Sigmoid colon (tissue), 7 donors: ENCODE results near the gene RTKN. TPM values are rescaled to one million over a fixed set of nuclear protein-coding genes. Genes with fewer than 3 reads are reported as not detected.
A peak's percentile ranks its signal among the peaks of the same experiment; 100 is the strongest.
"Not testable (repeated sequence)": the region's sequence is repeated elsewhere in the genome, so short reads cannot be mapped to it uniquely, and the experiment has no call there.

Experiments
- DNase-seq: peaks from one replicate; pipeline ENCODE4 v3.0.0-alpha.2; 2019
- H3K27ac ChIP-seq, 4 donors: fragments of 200-600 bp; sonication (generic); one replicate each; pipeline ENCODE4 v1.5.1; 2016 to 2019; ENCODE audit warnings: mild to moderate bottlenecking in 1 of 4
- H3K27me3 ChIP-seq, 3 donors: fragments of 200-600 bp; sonication (generic); one replicate each; pipeline ENCODE4 v1.5.1; 2019; ENCODE audit warnings: mild to moderate bottlenecking in 1 of 3
- H3K36me3 ChIP-seq, 4 donors: fragments of 200-600 bp; sonication (generic); one replicate each; pipeline ENCODE4 v1.5.1; 2016 to 2019
- H3K4me1 ChIP-seq, 4 donors: fragments of 200-600 bp; sonication (generic); one replicate each; pipeline ENCODE4 v1.5.1; 2017 to 2019
- H3K4me3 ChIP-seq, 4 donors: fragments of 200-600 bp; sonication (generic); one replicate each; pipeline ENCODE4 v1.5.1; 2017 to 2019; ENCODE audit warnings: mild to moderate bottlenecking in 2 of 4, moderate library complexity in 1 of 4
- H3K9me3 ChIP-seq, 4 donors: fragments of 200-600 bp in 3 of 4; sonication (generic) in 3 of 4; one replicate each; pipeline versions ENCODE4 v1.5.1 to v1.6.1; 2013 to 2019
- CTCF ChIP-seq, 4 experiments: fragments of 450-650 bp in 3 of 4; fragments of 200-600 bp in 1 of 4; IDR thresholded peaks; one replicate each; pipeline ENCODE4 v1.5.1; 2016 to 2019; ENCODE audit warnings: antibody characterized with exemption in 4 of 4, mild to moderate bottlenecking in 3 of 4, moderate library complexity in 2 of 4
- EP300 ChIP-seq, 4 donors: sonication (generic); formaldehyde crosslinking; IDR thresholded peaks; one replicate each; pipeline ENCODE4 v1.6.1; 2017; ENCODE audit warnings: antibody characterized with exemption in 4 of 4
- POLR2A ChIP-seq, 2 donors: fragments of 450-650 bp; IDR thresholded peaks; one replicate each; pipeline ENCODE4 v1.6.1; 2016; ENCODE audit warnings: antibody characterized with exemption in 2 of 2, mild to moderate bottlenecking in 2 of 2, moderate library complexity in 2 of 2
- POLR2AphosphoS5 ChIP-seq, 4 donors: sonication (generic); formaldehyde crosslinking; IDR thresholded peaks; one replicate each; pipeline ENCODE4 v1.6.1; 2017; ENCODE audit warnings: antibody characterized with exemption in 4 of 4
- WGBS, 2 donors: extraction: QIAGEN DNeasy Blood & Tissue Kit; methylation state at CpG; one replicate each; pipeline ENCODE4 v1.1.7; 2013; 5-methylcytosine and 5-hydroxymethylcytosine counted together
- intact Hi-C: fragments of 100-400 bp; cut with DNase I; formaldehyde crosslinking; loops from one replicate; pipeline ENCODE4 v1.15.1; 2023
- polyA plus RNA-seq, 3 donors: library from polyadenylated mRNA; stranded (reverse); fragments of 200-250 nt; gene quantifications; one replicate each; pipeline ENCODE4 v1.2.3, GENCODE V29; 2013
- total RNA-seq, 4 donors: library from RNA; depleted of rRNA; stranded (reverse); fragments of >200 nt; gene quantifications; one replicate each; pipeline ENCODE4 v1.1.0, GENCODE V29; 2016
- donor health status: healthy with polysubstance abuse.
- donor health status: Bipolar disorder and iron deficiency.
- donor health status: healthy.

Gene RTKN
- total and polyA plus RNA-seq, 7 donors, result 13.5 to 44.6 (median 16.2) TPM

- Histone ChIP-seq H3K36me3 (peaks cover 0 to 22% (median 16%) of the 10 kb centered on the region in 4 donors), H3K27ac (peak overlapping the region; percentile 85 to 92 (median 88)), H3K27me3 (no peaks in the 10 kb centered on the region), H3K4me3 (peak overlapping the region; percentile 43 to 71 (median 64)), H3K9me3 (no peaks in the 10 kb centered on the region), H3K4me1 (peaks cover 0 to 23% (median 21%) of the 10 kb centered on the region in 4 donors)
- no peak for DNase-seq
- TF ChIP-seq POLR2AphosphoS5 (IDR thresholded peaks at IDR 0.05) (no peak), CTCF (IDR thresholded peaks at IDR 0.05) (no peak), EP300 (IDR thresholded peaks at IDR 0.05) (no peak), POLR2A (IDR thresholded peaks at IDR 0.05) (no peak)
- intact Hi-C loops, result loop anchor here (10.0 kb wide), 2 partner anchors 547 to 647 kb away; partner anchors contain the start of genes DGUOK and STAMBP
- 17 to 58% methylated on average over 16 of the region's 16 CpGs for WGBS, 2 donors
Measured at GRCh38 chr2:74471332-74472065, 29.8 kb upstream of the RTKN start.

GRCh38 chr2:74470742-74471141, 29.0 kb upstream of the RTKN start:
- not testable (repeated sequence) for H3K4me3 ChIP-seq, DNase-seq, H3K27me3 ChIP-seq, H3K27ac ChIP-seq, H3K9me3 ChIP-seq
- H3K4me1 ChIP-seq, result peaks cover 0 to 28% (median 27%) of the 10 kb centered on the region in 4 donors
- peaks cover 0 to 18% (median 15%) of the 10 kb centered on the region in 4 donors for H3K36me3 ChIP-seq
- intact Hi-C loops, result loop anchor here (10.0 kb wide), 2 partner anchors 546 to 646 kb away; partner anchors contain the start of genes DGUOK and STAMBP
- 92 to 96% methylated on average over 12 of the region's 12 CpGs for WGBS, 2 donors

DNA sequence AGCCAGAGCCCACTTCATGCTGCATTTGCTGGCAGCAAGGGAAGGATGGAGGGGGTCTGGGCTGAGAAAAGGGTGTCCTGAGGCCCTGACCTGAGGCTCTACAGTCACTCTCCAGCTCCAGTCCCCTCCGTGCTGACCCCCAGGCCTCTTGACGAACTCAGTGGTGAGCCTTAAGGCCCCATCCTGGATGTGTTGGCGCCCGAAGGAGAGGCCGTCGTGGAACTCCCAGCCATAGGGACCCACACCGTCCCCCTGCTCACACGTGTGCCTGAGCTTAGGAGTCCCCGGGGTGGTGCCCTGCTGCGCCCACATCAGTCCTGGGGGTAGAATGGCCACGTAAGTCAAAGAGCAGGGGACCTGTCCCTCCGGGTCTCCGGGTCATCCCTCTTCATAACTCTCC, 22.7 kb upstream of the RTKN start:
- H3K27me3 ChIP-seq, result no peaks in the 10 kb centered on the region
- intact Hi-C loops, result no loop called here
- WGBS, 2 donors, result 3 to 11% methylated on average over 13 of the region's 13 CpGs
- peaks cover 0 to 26% (median 21%) of the 10 kb centered on the region in 4 donors for H3K4me1 ChIP-seq
- H3K9me3 ChIP-seq, result no peaks in the 10 kb centered on the region
- H3K36me3 ChIP-seq, result peaks cover 7 to 21% (median 10%) of the 10 kb centered on the region in 4 donors
- no peak for DNase-seq
- peak overlapping the region; percentile 85 to 89 (median 88) for H3K27ac ChIP-seq
- H3K4me3 ChIP-seq, result peak overlapping the region; percentile 62 to 98 (median 86)
- TF ChIP-seq POLR2AphosphoS5 (IDR thresholded peaks at IDR 0.05) (no peak), CTCF (IDR thresholded peaks at IDR 0.05) (no peak), POLR2A (IDR thresholded peaks at IDR 0.05) (no peak), EP300 (IDR thresholded peaks at IDR 0.05) (no peak)

DNA sequence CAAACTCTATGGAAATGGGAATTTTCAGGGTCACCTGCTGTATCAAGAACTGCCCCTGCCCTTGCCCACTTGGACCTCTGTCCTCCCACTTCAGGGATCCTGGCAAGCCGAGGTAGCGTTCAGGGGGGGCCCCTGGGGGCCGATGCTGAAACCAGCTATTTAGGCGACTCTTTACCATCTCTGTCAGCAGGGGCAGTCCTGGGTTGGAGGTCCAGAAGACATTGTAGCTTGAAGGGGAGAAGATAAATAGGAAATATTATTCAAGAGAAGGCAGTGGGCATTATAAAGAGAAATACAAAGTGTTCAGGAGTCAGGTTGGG, 21.0 kb upstream of the RTKN start:
- intact Hi-C loops, result no loop called here
- WGBS, 2 donors, result 81 to 92% methylated on average over 4 of the region's 4 CpGs
- H3K9me3 ChIP-seq, result no peaks in the 10 kb centered on the region
- DNase-seq, result no peak
- no peak overlapping the region for H3K27ac ChIP-seq
- H3K4me1 ChIP-seq, result peaks cover 0 to 35% (median 29%) of the 10 kb centered on the region in 4 donors
- no peak overlapping the region for H3K4me3 ChIP-seq
- TF ChIP-seq POLR2A (IDR thresholded peaks at IDR 0.05) (no peak), CTCF (IDR thresholded peaks at IDR 0.05) (no peak), POLR2AphosphoS5 (IDR thresholded peaks at IDR 0.05) (no peak), EP300 (IDR thresholded peaks at IDR 0.05) (no peak)
- no peaks in the 10 kb centered on the region for H3K27me3 ChIP-seq
- H3K36me3 ChIP-seq, result peaks cover 7 to 21% (median 10%) of the 10 kb centered on the region in 4 donors

DNA sequence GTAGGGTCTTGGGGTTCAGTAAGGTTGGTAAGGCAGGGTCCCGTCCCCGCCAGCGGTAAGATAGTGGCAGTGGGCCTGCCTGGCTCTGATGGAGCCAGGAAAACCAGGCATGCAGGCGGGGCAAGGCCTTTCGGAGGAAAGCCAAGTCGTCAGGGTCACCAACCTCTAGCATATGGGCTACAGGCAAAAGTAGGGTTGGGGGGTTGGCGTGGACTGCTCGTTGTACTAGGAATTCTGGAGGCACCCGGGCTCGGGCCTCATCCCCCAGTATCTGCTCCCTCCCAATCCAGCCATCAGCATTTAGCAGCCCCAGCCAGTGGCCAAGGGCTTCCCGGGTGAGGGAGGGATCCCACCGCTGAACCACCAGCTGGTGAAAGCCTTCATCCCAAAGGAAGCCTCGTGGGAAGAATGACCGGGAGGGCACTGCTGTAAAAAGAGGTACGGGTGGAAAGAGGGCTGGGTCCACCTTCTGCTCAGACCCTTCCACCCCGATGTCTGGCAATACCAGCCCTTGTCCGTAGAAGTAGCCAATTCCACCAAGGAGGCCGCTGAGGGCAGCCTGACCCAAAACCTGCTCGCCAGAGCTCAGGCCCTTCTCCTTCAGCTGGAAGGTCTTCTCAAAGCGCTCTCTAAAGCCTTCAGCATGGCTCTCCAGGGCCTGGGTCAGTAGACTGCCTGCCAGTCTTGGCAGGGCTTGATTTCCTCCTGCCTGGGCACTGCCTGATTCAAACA, 20.5 kb upstream of the RTKN start:
- no peak overlapping the region for H3K4me3 ChIP-seq
- intact Hi-C loops, result no loop called here
- H3K4me1 ChIP-seq, result peaks cover 0 to 39% (median 30%) of the 10 kb centered on the region in 4 donors
- TF ChIP-seq POLR2A (IDR thresholded peaks at IDR 0.05) (no peak), EP300 (IDR thresholded peaks at IDR 0.05) (no peak), POLR2AphosphoS5 (IDR thresholded peaks at IDR 0.05) (no peak), CTCF (IDR thresholded peaks at IDR 0.05) (no peak)
- DNase-seq, result no peak
- peaks cover 7 to 21% (median 10%) of the 10 kb centered on the region in 4 donors for H3K36me3 ChIP-seq
- no peaks in the 10 kb centered on the region for H3K27me3 ChIP-seq
- no peaks in the 10 kb centered on the region for H3K9me3 ChIP-seq
- no peak overlapping the region for H3K27ac ChIP-seq
- 91 to 93% methylated on average over 20 of the region's 20 CpGs for WGBS, 2 donors
